Heart left ventricle (tissue), 16 donors: ENCODE data around the gene DNAJC6. TPM values are rescaled to one million over a fixed set of nuclear protein-coding genes. Genes with fewer than 3 reads are reported as not detected.

Source experiments
- ATAC-seq, 4 donors: fragments of 200-7000 bp; cut with Tn5 transposase; one replicate each; pipeline ENCODE4 v1.9.1; 2020 to 2022; ENCODE audit warnings: moderate library complexity in 4 of 4, mild to moderate bottlenecking in 3 of 4, moderate number of reproducible peaks in 1 of 4
- DNase-seq, 5 donors: peaks; one replicate each; pipeline ENCODE4 v3.0.0-alpha.2; 2020
- H3K27ac ChIP-seq, 12 donors: fragments of 200-600 bp; sonication (generic) in 4 of 12; one replicate each; pipeline versions ENCODE4 v1.5.0 to v1.8.0; 2016 to 2022; ENCODE audit warnings: mild to moderate bottlenecking in 2 of 12
- H3K27me3 ChIP-seq, 9 donors: fragments of 200-600 bp; sonication (generic) in 2 of 9; one replicate each; pipeline versions ENCODE4 v1.5.1 to v1.8.0; 2016 to 2022; ENCODE audit warnings: mild to moderate bottlenecking in 3 of 9
- H3K36me3 ChIP-seq, 9 donors: fragments of 200-600 bp; sonication (generic) in 2 of 9; one replicate each; pipeline versions ENCODE4 v1.5.0 to v1.8.0; 2018 to 2022; ENCODE audit warnings: mild to moderate bottlenecking in 2 of 9
- H3K4me1 ChIP-seq, 12 donors: fragments of 200-600 bp; sonication (generic) in 4 of 12; one replicate each; pipeline versions ENCODE4 v1.5.0 to v1.8.0; 2016 to 2022; ENCODE audit warnings: mild to moderate bottlenecking in 3 of 12
- H3K4me3 ChIP-seq, 12 donors: fragments of 200-600 bp; sonication (generic) in 4 of 12; one replicate each; pipeline versions ENCODE4 v1.5.0 to v1.8.0; 2017 to 2022; ENCODE audit warnings: mild to moderate bottlenecking in 9 of 12, moderate library complexity in 4 of 12
- H3K9me3 ChIP-seq, 12 donors: fragments of 200-600 bp; sonication (generic) in 4 of 12; one replicate each; pipeline versions ENCODE4 v1.5.0 to v1.8.0; 2016 to 2022; ENCODE audit warnings: mild to moderate bottlenecking in 1 of 12
- CTCF ChIP-seq, 12 donors: fragments of 200-600 bp; sonication (generic) in 4 of 12; IDR thresholded peaks; one replicate each; pipeline versions ENCODE4 v1.5.0 to v1.8.0; 2018 to 2022; ENCODE audit warnings: antibody characterized with exemption in 12 of 12, mild to moderate bottlenecking in 5 of 12
- POLR2A ChIP-seq, 2 donors: fragments of 450-650 bp; IDR thresholded peaks; one replicate each; pipeline ENCODE4 v1.6.1; 2017; ENCODE audit warnings: antibody characterized with exemption in 2 of 2, mild to moderate bottlenecking in 2 of 2, moderate library complexity in 2 of 2
- WGBS, 4 donors: extraction: QIAGEN DNeasy Blood & Tissue Kit in 2 of 4; methylation state at CpG; one replicate each; pipeline versions ENCODE4 v1.1.5 to v1.1.7; 2013 to 2018; 5-methylcytosine and 5-hydroxymethylcytosine counted together
- intact Hi-C, 10 donors: fragments of 100-400 bp; cut with DNase I; formaldehyde crosslinking; loops; one replicate each; pipeline versions ENCODE4 v1.11.1 to v1.14.2; 2022
- polyA plus RNA-seq, 2 donors: library from polyadenylated mRNA; stranded (reverse); fragments of 200-250 nt; gene quantifications; one replicate each; pipeline ENCODE4 v1.2.3, GENCODE V29; 2013
- total RNA-seq, 9 donors: library from RNA; depleted of rRNA in 2 of 9; stranded (reverse); fragments of >200 nt in 2 of 9; fragmentation: NEBNext Ultra II Directional in 3 of 9; extraction: Animal tissue kit (Norgen Biotek cat#: 25700) in 3 of 9; gene quantifications; one replicate each; pipeline versions ENCODE4 v1.1.0 to v1.2.4, GENCODE V29; 2016 to 2023
- donor health status: ischemic (EF 13 %, LVEDD 7.1; RV severe dilation, severe dysfunction).
- donor health status: healthy with polysubstance abuse.
- donor health status: DM: no; HTN: yes; CAD: no.
- donor health status: DM: no; HTN: no; CAD: no.
- donor health status: ischemic (EF 25% LVEDD 6.9; RV normal size, moderate dysfunction).
- donor health status: ischemic (EF 25% LVEDD 5.7; RV mildly dilated, moderate dysfunction).
- donor health status: healthy.
- donor health status: DM: yes; HTN: yes; CAD: no.
- donor health status: ischemic (EF 35%, LVEDD 5.7; RV mildly dilated, moderate dysfunction).
- donor health status: nonischemic (EF 11% LVEDD 7.7; RV severe dilation, severe dysfunction).
- donor health status: DM: yes; HTN: yes; CAD: no.
- donor health status: PGD.
- donor health status: ischemic (EF 29% LVEDD 5.4; RV normal size, mild dysfunction).
- donor health status: nonischemic (EF 23%, LVEDD 6.1; RV moderate dilation, normal function).

DNAJC6 gene
- total and polyA plus RNA-seq, 11 donors, result 0.50 to 14.1 (median 8.5) TPM

DNA sequence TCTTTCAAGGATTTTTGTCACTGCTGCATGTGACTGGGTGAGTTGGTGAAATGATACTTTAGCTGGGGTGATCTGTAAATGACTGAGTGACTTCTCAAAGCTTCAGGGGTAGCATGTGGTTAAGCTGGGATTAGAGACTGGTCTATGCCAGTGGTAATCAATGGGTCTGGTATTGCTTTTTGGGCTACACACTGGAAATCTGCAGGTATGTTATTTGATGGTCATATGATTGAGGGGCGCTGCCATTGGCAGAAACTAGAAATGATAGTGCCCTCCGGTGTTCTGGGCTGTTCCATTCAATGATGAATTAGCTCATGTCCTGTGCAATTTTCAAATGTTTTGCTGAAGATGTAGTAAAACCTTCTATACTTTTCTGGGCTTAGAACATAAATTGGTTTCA, 39.7 kb upstream of the DNAJC6 start:
- ATAC-seq (no peak), DNase-seq (no peak)
- Histone ChIP-seq H3K9me3 (no peaks in the 10 kb centered on the region), H3K4me3 (no peak overlapping the region), H3K27ac (no peak overlapping the region), H3K27me3 (peaks cover 0 to 20% (median 0%) of the 10 kb centered on the region in 9 donors), H3K36me3 (no peaks in the 10 kb centered on the region), H3K4me1 (peaks cover 0 to 19% (median 10%) of the 10 kb centered on the region in 12 donors)
- TF ChIP-seq POLR2A (IDR thresholded peaks at IDR 0.05) (no peak), CTCF (IDR thresholded peaks at IDR 0.05) (no peak)
- intact Hi-C loops, result loop anchor here in 4 of 10 donors (5.0 to 10.0 kb wide), 3 partner anchors 38 to 155 kb away; partner anchors contain the start of genes DNAJC6 (in 2 of the 4), LEPR (in 1 of the 4) and LEPROT (in 1 of the 4)
- WGBS, 4 donors, result 85 to 88% (median 87%) methylated on average over 2 of the region's 2 CpGs

GRCh38 chr1:65276197-65276939, 33.0 kb upstream of the DNAJC6 start:
- H3K4me1 ChIP-seq, result peaks cover 0 to 24% (median 12%) of the 10 kb centered on the region in 12 donors
- no peaks in the 10 kb centered on the region for H3K9me3 ChIP-seq
- ATAC-seq, result no peak
- WGBS, 4 donors, result 41 to 56% (median 49%) methylated on average over 1 of the region's 1 CpG
- intact Hi-C loops, result no loop called here
- H3K4me3 ChIP-seq, result no peak overlapping the region
- no peaks in the 10 kb centered on the region for H3K27me3 ChIP-seq
- H3K36me3 ChIP-seq, result no peaks in the 10 kb centered on the region
- H3K27ac ChIP-seq, result no peak overlapping the region
- TF ChIP-seq CTCF (IDR thresholded peaks at IDR 0.05), result no peak
- no peak for TF ChIP-seq POLR2A (IDR thresholded peaks at IDR 0.05)
- no peak for DNase-seq

- intact Hi-C loops, result no loop called here
- no peaks in the 10 kb centered on the region for H3K36me3 ChIP-seq
- H3K4me3 ChIP-seq, result peak overlapping the region in 5 of 12 donors; percentile 1 to 31 (median 21)
- WGBS, 4 donors, result 31 to 49% (median 35%) methylated on average over 10 of the region's 10 CpGs
- H3K27me3 ChIP-seq, result no peaks in the 10 kb centered on the region
- ATAC-seq, result peak in 2 of 4 donors; percentile 45 to 62
- H3K9me3 ChIP-seq, result no peaks in the 10 kb centered on the region
- H3K27ac ChIP-seq, result peak overlapping the region in 9 of 12 donors; percentile 12 to 80 (median 66)
- H3K4me1 ChIP-seq, result peaks cover 0 to 24% (median 12%) of the 10 kb centered on the region in 12 donors
- no peak for DNase-seq
- no peak for TF ChIP-seq POLR2A (IDR thresholded peaks at IDR 0.05)
- no peak for TF ChIP-seq CTCF (IDR thresholded peaks at IDR 0.05)
Observed at GRCh38 chr1:65277605-65278347, 31.6 kb upstream of the DNAJC6 start.
